HPDE6-E6E7 (cell line): ENCODE data around the gene INTS15.
"Not testable (repeated sequence)": the region's sequence is repeated elsewhere in the genome, so short reads cannot be mapped to it uniquely, and the experiment has no call there.

Source experiments
- DNase-seq: peaks from one replicate; pipeline ENCODE4 v3.0.0; 2011; ENCODE audit warnings: missing footprints; ENCODE audit errors: extremely low spot score

INTS15 gene

GRCh38 chr7:6616854-6617643 is 27.2 kb downstream of the INTS15 start:
- no peak for DNase-seq

DNA sequence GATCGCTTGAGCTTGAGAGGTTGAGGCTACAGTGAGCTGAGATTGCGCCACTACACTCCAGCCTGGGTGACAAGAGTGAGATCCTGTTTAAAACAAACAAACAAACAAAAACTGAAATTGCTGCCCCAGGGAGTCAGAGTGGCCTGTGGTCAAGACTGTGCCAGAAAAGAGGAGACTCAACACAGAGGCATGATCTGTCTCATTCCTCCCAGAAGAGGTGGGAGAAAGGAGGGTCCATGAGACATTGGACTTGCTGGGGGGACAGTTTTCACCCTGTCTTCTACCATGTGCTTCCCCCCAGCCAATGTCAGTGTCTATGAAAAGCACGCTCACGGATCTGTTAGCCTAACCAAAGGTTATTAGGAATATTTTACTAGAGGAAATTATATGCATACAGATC is 28.8 kb downstream of the INTS15 start:
- no peak for DNase-seq

DNA sequence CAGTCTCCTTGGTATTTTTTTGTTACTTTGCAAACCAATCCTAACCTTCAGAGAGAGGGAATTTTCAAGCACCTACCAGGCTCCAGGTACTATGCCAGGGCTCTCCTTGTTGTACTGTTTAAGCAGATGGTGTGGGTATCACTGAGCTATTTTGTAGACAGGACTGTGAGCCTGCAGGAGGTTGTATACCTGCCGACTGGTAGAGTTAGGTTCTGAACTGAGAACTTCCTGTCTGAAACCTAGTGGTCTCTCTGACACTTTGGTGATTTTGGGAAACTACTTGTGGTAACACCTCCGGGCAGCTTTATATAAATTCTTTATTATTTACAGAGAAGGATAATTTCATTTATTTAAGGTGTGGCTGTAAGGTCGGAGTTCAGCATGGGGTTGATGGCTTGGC is 30.1 kb downstream of the INTS15 start:
- DNase-seq, result no peak

GRCh38 chr7:6621195-6622133 is 31.6 kb downstream of the INTS15 start:
- DNase-seq, result no peak

DNA sequence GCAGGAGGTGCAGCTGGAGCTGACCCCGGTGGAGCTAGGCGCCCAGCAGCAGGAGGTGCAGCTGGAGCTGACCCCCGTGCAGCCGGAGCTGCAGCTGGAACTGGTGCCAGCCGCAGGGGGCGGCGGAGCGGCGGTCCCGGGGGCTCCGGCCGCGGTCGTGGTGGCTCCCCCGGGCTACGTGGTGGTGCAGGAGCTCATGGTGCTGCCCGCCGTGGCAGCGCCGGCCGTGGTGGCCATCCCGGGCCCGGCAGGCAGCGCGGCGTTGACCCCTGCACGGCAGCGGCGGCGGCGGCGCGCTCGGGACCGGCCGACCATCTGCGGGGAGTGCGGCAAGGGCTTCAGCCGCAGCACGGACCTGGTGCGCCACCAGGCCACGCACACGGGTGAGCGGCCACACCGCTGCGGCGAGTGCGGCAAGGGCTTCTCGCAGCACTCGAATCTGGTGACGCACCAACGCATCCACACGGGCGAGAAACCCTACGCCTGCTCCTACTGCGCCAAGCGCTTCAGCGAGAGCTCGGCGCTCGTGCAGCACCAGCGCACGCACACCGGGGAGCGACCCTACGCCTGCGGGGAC is 32.4 kb downstream of the INTS15 start:
- DNase-seq, result no peak

DNA sequence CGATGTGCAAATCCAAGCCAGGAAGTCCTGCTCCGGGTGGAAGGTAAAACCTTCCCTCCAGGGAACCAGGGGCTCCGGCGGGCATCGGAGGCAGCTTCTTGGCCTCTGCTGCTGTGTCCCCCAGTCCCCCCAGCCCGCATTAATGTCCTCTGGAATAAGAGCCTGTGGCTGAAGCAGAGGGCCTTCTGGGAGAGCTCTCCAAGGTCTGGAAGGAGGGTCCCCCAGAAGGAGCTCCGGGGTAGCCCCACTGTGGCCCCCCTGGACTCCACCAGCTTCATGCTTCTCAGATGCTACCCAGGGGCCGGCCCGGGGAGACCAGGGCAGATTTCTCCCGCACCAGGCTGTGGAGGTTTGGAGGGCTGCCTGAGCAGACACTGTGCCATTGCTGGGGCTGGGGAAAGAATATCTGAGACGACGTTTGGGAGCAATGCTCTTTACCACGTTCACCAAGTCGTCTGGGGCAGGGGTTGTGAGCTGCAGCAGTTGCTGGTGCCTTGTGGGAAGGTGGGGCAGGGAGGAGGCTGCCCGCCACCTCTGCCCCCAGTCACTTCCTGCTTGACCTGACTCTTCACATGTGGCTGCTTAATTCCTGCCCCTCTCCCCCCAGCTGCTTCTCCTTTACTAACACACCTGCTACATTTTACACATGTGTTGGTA is 33.9 kb downstream of the INTS15 start:
- DNase-seq, result no peak

GRCh38 chr7:6624246-6624611 is 34.4 kb downstream of the INTS15 start:
- DNase-seq, result no peak

- DNase-seq, result peak; percentile 81
These were observed 38.2 kb downstream of the INTS15 start for GRCh38 chr7:6628045-6628444.

DNA sequence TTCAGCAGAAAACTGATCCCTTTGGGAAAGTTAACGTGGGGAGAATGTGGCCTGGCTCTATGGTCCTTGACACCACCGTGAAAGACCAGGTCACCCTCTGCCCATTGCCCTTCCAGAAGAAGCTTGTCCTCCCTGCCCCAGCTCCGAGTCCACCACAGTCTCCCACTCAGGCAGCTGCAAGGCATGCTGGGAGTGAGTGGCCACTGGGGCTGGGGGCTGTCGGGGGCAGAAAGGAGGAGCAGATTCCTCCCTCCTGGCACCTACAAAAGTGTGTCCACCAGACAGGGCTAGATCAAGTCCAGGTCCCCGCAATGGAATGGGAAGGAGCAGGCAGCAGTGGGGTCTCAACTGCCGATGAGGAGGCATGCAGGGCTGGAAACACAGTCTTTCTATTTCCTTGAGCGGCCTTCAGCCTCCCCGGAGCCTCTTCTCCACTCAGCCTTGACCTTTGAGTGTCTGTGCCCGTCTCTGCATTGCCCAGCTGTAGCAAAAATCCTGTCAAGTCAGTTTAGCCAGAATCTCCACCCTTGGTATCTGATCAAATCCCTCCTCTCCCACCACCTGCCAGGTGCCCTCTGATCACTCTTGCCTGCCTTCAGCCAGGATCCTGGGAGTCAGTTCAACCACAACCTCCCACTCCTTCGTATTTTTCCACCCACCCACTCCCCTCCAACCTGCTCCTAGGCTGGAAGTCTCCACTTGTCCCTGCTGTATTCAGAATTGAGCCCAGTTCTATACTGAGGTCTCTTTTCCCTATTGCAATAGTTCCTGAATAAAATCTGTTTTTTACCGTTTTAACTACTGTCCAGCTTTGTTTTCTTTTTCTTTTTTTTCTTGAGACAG is 40.4 kb downstream of the INTS15 start:
- DNase-seq, result no peak

DNA sequence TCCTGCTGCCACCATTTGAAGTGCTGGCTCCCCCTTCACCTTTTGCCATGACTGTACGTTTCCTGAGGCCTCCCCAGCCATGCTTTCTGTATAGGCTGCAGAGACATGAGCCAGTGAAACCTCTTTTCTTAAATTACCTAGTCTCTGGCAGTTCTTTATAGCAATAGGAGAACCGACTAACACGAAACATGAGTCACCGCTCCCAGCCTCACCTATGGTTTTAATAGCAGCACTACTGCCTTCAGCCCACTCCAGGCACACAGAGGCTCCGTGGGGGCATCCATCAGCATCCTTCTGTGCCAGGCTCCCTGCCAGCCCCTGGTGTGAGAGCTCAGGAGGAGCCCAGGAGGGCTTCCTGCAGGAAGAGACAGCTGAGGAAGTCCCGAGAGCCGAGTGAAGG is 41.8 kb downstream of the INTS15 start:
- DNase-seq, result no peak

DNA sequence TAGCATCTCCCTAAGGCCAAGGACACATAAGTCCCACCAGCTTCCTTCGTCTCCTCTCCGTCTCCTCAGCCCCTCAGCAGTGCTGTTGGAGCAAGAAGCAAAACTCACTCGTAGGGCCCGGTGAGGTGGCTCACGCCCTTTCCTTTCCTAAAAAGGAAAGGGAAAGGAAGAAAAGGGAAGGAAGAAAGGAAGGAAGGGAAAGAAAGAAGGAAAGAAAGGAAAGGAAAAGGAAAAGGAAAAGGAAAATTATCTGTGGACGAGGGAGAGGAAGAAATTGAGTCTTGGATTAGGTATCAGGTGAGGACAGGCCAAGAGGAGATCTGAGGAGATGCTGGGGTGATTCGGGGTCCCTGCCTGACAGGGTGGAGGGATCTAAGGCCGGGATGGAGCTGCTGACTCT is 44.2 kb downstream of the INTS15 start:
- DNase-seq, result no peak

DNA sequence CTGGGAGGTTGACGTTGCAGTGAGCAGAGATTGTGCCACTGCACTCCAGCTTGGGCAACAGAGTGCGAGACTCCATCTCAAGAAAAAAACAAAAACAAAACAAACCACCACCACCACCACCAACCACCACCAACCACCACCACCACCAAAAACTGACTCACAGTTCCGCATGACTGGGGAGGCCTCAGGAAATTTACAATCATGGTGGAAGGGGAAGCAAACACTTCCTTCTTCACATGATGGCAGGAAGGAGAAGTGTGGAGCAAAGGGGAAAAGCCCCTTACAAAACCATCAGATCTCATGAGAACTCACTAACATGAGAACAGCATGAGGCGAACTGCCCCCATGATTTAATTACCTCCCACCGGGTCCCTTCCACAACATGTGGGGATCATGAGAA is 45.1 kb downstream of the INTS15 start:
- DNase-seq, result not testable (repeated sequence)

DNA sequence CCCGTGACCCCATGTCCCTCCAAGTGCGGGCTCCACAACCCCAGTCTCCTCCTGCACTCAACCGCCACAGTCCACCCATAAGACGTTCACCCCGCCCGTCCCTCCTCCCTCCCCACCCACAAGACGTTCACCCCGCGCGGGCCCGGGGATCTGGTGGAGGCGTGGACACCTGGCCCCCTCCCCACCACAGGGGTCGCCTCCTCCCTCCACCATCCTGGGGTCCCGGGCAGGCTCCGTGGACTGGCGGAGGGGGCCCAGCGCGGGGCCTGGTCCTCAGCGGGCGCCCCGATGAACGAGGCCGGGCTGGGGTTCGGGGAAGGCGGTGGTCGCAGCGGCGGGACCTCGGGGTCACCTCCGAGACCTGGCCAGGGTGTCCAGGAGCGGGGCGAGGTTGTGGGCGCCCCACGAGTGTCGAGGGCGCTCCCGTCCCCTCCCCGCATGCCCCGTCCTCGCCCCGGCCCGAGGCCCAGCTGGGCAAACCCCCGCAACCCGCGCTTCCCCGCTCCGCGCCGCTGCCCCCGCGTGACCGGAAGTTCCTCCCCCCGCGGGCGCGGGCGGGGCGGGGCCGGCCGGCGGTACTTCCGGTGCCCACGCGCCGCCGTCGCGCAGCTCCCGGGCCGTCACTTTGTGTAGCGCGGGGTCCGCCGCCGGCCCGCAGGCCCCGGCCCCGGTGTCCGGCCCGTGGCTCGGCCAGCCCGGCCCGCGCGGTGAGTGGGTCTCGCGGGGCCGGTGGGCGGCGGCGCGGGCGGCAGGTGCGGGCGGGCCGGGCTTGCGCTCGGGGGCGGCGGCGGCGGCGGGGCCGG is 47.1 kb downstream of the INTS15 start, which contains the start of gene ZNF316:
Gene ZNF316, plus strand, starts transcription at position 578 of the 803 bp plus-strand sequence. CDS start 5,092 bp downstream, outside the sequence.
- peak; percentile 42 for DNase-seq

DNA sequence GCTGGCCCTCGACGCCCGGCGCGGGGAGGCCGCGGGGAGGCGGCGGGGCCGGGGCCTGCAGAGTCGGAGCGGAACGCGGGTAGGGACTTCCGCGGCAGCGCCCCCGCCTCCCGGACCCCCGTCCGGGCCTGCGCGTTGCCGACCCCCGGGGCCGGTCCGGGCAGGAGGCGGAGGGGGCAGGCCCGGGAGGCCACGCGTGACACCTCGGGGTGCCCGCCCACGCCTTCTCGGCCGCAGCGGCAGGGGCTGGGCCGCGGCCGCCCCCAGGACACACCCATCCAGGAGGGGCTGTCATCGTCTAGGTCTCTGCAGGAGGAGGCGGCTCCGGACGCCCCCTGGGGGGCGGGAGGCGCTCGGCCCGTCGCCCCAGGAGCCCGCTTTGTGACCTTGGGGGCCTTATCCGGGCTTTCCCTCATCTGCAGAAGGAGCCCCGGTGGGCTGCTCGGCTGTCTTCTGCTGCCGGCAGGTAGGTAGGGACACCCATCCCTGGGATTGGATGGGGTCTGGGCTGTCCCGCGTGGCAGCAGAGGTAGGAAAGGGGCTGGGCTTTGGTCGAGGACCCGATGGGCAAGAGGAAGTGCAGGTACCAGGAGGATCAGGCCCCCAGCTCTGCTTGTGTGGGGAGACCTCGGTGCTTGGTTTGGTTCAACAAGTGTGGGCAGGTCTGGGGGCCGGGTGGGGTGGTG is 47.9 kb downstream of the INTS15 start:
- peak; percentile 43 for DNase-seq

DNA sequence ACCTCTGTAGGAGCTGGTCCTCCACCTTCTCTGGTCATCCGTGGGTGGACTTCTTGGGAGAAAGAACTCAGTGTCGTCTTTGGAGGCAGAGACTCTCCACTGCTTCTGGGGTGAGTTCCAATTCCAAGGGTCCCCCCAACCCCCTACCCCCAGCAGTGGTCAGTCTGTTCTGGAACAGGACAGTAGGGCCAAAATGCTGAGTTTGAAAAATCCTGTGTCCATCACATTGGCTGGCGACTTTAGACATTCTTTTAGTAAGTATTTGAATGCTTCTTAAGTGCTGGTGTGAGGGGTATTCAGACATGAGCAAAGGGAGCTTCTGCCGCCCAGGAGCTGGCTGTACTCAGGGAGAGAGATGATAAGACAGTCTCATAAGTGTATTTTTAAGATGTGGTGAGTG is 49.2 kb downstream of the INTS15 start:
- DNase-seq, result no peak

DNA sequence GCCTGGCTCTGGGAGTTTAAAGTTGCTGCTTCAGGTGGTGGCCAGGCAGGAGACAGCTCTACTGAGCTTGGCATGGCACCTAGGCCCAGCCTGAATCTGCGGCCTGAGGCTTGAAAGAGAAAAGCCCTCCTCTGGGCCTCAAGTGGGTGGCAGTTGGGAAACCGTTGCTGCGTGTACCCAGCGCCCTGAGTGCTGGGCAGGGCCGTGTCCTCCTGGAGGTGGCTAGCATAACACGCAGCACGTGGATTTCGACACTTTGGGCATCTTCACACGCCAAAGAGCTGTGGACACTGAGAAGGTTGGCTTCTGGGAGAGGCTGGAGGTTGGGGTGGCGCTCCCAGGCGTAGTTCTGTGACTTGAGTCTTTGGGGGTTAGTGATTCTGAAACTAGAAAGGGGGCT is 49.8 kb downstream of the INTS15 start:
- DNase-seq, result no peak

DNA sequence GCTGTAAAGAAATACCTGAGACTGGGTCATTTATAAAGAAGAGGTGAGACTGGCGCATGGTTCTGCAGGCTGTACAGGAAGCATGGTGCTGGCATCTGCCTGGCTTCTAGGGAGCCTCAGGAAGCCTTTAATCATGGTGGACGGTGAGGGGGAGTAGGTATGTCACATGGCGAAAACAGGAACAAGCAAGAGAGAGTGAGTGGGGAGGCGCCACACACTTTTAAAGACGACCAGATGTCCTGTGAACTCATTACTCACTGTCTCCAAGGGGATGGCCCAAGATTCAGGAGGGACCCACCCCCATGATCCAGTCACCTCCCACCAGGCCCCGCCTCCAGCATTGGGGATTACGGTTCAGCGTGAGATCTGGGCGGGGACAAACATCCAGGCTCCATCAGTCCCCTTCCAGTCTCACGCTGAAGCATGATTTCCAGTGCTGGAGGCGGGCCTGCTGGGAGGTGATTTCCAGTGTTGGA is 50.5 kb downstream of the INTS15 start:
- no peak for DNase-seq

DNA sequence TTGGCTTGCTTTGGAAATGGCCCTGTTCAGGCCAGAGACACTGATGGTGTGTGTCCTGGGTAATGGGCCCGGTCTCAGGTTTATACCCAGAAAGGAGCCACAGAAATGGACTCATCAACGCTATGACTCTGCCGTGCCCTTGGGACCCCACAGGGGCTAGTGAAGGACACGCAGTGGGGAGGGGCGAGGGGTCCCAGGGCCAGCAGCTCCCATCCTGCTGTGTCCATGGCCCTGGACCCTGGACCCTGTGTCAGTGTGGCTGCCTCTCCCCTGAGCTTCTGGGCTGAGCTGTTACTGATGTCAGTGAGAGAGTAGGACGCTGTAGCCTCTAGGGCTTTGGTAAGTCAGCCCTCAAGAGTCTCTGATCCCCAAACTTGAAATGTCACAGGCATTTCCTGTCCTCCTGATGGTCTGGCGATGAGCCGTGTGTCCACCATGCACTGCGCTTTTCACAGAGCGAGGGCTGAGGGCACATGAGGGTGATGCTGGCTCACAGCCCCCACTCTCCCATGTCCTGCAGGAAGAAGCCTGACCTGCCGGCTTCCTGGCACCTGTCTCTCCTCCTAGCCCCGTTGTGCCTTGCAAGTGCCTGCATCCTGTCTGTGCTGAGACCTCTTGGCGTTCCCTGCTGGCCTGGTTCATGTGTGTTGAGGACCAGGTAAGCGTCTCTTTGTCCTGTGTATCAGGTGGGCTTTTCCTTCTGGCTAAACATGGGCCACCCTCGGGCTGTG is 51.6 kb downstream of the INTS15 start:
- DNase-seq, result no peak
